Activated CD8-positive, alpha-beta memory T cell treated with anti-CD3 and anti-CD28 coated beads for 24 hours (primary cell): ENCODE data around the gene HCAR2.
A peak's percentile ranks its signal among the peaks of the same experiment; 100 is the strongest.
"Not testable (repeated sequence)": the region's sequence is repeated elsewhere in the genome, so short reads cannot be mapped to it uniquely, and the experiment has no call there.

Experiments
- DNase-seq: peaks from one replicate; pipeline ENCODE4 v3.0.0-alpha.2; 2020

Gene HCAR2

DNA sequence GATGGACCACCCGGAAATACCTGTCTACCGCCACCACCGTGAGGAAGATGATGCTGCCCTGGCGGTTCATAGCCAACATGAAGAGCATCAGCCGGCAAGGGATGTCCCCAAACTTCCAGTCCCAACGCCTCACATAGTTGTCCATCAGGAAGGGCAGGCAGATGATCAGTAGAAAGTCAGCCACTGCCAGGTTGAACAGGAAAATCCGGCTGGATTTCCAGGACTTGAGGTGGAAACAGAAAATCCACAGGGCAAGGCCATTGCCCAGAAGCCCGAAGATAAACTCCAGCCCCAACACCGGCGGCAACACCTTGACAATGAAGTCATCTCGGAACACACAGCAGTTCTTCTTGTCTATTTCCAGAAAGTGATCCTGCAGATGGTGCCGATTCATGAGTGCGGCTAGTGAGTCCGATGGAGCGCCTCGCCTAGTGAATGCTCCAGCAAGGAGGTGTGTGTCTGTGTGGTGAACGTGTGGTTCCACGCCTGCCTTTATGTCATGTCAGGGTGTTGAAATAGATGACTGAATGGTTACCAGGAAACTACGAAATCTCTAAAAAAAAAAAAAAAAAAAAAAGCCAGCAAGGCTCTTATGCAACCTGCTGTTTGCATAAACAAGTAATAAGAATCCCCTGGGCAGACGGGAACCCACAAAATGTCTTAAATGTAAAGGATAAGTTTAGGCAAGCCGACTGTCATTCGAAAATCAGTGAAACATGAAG is at the start of gene HCAR2:
HCAR2 (minus strand) TSS at position 468 of the 722 bp plus-strand sequence; CDS start at position 394, 74 bp downstream.
- not testable (repeated sequence) for DNase-seq

DNA sequence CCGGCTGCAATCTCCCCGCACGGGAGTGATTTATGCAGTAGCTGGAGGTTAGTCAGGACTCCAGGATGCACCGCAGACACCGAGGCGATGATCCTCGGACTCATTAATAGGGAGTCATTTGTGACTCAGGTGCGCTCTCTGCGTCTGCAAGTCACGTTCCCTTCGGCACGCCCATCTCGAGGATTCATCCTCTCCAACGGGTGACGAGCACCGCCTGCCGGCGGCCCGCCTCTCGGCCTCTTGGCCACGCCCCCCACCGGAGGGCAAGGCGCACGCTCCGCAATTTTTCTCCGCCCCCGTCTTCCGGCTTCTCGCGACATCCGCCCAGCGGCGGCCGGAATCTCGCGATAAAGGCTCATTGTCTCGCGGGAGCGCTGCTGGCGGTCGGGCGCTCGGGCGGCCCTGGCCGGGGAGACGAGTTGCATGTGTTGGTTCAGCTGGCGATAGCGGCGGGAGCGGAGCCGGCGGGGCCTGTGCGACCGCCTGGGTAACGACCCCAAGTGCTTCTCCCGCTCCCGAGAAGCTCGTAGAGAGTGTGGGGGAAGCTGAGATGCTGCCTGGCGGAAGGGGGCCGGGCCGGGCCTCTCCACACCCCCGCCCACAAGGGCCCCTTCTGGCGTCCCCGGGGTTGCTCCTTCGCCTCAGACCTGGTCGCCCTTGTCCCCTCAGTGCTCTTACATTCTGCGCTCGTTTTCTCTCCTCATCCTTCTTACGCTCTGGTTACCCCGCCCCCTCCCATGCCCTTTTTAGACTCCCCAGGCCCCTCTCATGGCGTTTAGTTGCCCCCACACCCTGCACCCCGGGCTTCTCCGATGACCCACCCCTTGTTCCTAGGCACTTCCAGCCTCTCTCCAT is 49.5 kb upstream of the HCAR2 start, which contains the start of gene DENR:
DENR (plus strand) TSS at position 361 of the 855 bp plus-strand sequence. CDS start 878 bp downstream, outside the sequence.
- DNase-seq: peak; percentile 100

DNA sequence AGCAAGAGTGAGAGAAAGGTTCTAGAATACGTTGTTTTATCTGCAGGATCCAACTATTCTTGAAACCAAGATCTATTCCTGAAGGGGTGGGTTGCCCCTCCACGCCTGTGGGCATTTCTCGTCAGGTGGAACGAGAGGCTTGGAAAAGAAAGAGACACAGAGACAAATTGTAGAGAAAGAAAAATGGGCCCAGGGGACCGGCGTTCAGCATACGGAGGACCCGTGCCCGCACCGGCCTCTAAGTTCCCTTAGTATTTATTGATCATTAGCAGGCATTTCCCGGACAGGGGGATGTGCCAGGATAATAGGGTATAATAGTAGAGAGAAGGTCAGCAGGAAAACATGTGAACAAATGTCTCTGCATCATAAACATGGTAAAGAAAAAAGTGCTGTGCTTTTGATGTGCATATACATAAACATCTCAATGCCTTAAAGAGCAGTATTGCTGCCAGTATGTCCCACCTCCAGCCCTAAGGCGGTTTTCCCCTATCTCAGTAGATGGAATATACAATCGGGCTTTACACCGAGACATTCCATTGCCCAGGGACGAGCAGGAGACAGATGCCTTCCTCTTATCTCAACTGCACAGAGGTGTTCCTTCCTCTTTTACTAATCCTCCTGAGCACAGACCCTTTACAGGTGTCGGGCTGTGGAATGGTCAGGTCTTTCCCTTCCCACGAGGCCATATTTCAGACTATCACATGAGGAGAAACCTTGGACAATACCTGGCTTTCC is 47.8 kb upstream of the HCAR2 start:
- DNase-seq: not testable (repeated sequence)

DNA sequence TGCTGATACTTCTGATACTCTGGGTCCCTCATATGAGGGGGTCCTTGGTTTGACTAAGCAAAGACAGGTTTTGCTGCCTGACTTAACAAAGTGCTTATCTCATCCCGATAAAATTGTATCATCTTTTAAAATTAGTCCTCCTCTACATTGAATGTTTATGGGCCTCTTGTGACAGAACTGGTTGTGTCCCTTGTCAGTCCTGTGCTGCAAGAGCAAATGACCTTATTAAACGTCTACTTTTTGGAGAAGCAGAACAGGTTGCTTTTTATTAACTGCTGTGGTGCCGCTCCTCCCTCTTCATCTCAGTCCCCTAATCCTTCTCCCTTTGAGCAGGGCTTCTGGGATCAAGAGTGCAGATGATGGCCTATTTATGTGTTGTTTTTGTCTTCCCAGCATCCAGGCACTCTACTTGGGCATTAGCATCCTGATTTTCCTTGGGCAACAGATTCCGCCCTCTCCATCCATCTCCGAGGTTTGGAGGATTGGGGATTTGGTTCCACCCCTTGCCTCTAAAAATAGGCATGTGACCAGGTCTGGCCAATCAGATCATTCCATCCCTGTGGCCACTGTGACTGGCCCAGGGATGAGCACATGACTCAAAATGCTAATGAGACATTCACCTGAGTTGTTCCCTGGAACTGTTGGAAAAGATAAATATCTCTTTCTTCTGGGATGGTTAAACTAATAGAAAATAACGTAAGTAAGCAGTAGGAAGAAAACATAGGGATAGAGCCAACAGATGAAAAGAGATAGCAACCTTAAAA is 46.6 kb upstream of the HCAR2 start:
- no peak for DNase-seq

GRCh38 chr12:122747224-122748135 is 44.3 kb upstream of the HCAR2 start:
- no peak for DNase-seq

- no peak for DNase-seq
Measured at GRCh38 chr12:122743895-122744525, 40.9 kb upstream of the HCAR2 start.

GRCh38 chr12:122740351-122740750 is 37.2 kb upstream of the HCAR2 start:
- no peak for DNase-seq

DNA sequence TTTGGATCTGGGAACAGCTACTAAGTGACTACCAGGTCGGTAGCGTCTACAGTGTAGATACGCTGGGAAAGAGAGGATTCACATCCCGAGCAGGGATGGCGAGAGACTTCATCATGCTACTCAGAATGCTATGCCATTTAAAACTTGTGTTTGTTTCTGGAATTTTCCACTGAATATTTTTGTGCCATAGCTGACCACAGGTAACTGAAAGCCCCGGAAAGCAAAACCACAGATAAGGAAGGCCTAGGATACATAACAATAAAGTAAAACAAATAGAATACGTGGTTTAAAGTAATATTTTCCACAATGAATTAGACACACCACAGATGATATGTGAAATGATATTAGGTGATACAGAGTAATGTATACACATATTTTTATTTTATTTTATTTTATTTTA is 35.4 kb upstream of the HCAR2 start:
- DNase-seq: no peak

- DNase-seq: no peak
Measured at GRCh38 chr12:122732611-122733010, 29.5 kb upstream of the HCAR2 start.

DNA sequence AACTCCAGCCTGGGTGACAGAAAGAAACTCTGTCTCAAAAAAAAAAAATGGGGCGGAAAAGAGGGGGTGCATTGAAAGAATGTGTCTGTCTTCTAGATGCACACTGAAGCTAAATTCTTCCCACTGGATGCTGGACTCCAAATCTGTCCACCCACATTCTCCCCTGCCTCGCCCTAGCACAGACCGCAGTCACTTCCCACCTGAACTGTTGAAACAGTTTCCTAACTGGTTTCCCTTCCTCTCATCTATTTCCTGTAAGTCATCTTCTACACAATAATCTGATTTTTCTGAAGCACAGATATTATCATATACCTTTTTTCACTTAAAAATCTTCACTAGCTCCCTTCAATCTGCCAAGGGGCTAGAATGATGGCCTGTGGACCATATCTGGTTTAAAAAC is 29.0 kb upstream of the HCAR2 start:
- DNase-seq: no peak

DNA sequence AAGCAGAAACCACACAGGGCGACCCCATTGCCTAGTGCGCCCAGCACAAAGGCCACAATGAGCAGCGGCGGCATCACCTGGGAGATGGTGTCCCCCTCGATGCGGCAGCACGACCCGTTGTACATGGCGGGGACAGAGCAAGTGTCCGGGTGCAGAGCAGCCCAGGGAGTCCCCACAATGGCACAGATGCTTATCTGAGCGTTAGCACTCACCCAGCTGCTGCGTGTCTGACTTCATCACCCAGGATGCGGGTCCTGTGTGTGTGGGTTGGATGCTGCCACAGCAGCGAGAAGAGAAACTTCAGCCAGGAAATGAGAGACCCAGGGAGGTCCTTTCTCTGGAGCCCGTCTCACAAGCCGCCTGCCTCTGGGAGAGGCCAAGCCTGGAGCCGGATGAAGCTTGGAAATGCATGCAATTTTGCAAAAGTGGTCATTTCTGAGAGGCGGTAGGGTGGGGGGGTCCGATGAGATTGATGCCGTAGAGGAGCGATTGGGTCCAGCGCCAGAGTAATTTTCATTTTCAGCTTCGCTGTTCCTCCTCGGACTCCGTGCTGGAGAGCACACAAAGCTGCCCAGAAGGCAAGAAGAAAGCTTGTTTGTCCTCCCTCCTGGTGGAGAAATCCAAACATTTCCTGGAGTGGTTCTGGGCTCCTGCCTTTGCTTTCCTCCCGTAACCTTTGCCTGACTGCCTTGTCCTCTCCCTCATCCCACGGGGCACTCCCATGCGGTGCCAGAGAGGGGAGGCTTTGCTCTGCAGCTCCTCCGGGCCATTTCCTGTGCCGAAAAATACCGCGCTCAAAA is 27.3 kb upstream of the HCAR2 start, which contains the start of gene HCAR1:
HCAR1 (minus strand) TSS at position 630 of the 800 bp plus-strand sequence; CDS start at position 125, 505 bp downstream.
- DNase-seq: no peak

GRCh38 chr12:122729583-122730214 is 26.5 kb upstream of the HCAR2 start:
- no peak for DNase-seq

DNA sequence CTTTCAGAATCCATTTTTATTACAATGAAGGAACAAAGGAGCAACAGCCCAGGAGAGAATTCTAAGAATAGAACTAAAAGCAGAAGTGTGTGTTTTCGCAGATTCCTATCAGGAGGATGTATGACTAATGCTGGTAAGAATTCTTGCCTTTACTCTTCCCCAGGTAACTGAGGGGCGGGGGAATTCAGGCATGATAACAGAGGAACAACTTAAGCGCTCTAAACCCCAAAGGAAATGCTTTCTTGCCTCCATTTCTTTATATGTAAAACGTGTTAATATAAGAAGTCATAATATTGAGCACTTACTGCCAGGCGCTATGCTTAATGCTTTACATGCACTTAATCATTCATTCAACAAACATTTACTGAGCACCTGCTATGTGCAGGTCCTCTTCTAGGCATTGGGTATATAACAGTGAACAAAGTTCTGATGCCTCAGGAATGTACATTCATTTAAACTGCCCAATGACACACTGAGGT is 23.0 kb upstream of the HCAR2 start:
- DNase-seq: no peak

DNA sequence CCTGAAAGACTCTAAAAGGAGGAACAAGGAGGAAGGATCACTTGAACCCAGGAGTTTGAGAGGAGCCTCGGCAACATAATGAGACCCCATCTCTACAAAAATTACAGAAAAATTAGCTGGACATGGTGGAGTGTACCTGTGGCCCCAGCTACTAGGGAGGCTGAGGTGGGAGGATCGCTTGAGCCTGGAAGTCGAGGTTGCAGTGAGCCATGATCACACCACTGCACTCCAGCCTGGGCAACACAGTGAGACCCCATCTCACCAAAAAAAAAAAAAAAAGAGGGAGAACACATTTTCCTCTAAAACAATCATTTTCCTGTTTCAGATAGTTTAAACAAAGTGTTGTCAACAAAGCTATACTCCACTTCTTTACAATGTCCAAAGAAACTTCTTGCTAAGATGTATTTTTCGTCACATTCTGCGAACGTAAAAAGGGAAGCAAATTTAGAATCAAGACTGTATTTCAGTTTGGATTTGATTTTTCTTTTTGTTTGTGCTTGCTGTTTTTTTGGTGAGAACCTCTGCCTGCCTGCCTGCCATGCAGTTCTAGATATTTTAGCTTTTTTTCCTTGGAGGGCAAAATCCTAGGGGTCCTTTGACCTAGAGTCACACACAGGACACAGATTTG is 22.4 kb upstream of the HCAR2 start:
- no peak for DNase-seq

DNA sequence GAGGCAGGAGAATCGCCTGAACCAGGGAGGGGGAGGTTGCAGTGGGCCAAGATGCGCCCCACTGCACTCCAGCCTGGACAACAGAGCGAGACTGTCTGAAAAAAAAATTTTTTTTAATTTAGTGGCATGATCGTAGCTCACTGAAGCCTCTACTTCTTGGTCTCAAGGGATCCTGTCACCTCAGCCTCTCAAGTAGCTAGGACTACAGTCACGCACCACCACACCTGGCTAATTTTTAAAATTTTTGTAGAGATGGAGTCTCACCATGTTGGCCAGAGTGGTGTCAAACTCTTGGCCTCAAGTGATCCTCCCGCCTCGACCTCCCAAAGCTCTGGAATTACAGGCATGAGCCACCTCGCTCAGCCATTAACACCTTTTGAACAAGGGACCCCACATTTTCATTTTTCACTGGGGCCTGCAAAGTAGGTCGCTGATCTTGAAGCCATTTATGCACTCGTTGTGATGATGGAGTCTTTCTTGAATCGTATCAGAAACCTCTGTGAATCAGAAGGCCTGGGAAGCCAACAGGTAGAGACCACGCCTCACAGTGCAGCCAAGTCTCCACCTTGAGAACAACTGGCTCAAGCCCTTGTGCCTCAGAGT is 21.6 kb upstream of the HCAR2 start:
- DNase-seq: no peak

GRCh38 chr12:122722387-122722786 is 19.2 kb upstream of the HCAR2 start:
- no peak for DNase-seq

- DNase-seq: no peak
Measured at GRCh38 chr12:122721057-122721545, 17.9 kb upstream of the HCAR2 start.

DNA sequence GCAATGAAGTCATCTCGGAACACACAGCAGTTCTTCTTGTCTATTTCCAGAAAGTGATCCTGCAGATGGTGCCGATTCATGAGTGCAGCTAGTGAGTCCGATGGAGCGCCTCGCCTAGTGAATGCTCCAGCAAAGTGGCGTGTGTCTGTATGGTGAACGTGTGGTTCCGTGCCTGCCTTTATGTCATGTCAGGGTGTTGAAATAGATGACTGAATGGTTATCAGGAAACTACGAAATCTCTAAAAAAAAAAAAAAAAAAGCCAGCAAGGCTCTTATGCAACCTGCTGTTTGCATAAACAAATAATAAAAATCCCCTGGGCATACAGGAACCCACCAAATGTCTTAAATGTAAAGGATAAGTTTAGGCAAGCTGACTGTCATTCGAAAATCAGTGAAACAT is 13.5 kb upstream of the HCAR2 start, which contains the start of gene HCAR3:
HCAR3 (minus strand) TSS at position 154 of the 400 bp plus-strand sequence; CDS start at position 80, 74 bp downstream.
- DNase-seq: not testable (repeated sequence)
